ENCODE measurements around the gene PTK7. TPM values are rescaled to one million over a fixed set of nuclear protein-coding genes. Genes with fewer than 3 reads are reported as not detected.

Gene PTK7
- 71.3 and 213 TPM in 2 replicates for total RNA-seq

GRCh38 chr6:43075670-43076463, at the start of gene PTK7:
Gene PTK7, plus strand, starts transcription at chr6:43076314. Its CDS starts 175 bp downstream, at chr6:43076489.

GRCh38 chr6:43053545-43054205, 22.4 kb upstream of the PTK7 start, which contains the start of gene CUL7:
Gene CUL7, minus strand, starts transcription at chr6:43053851. Its CDS starts 1,063 bp downstream, at chr6:43052788.

GRCh38 chr6:43059168-43060033, 16.7 kb upstream of the PTK7 start, which contains the start of the genes KLC4 and MRPL2:
Gene KLC4, plus strand, starts transcription at chr6:43059631. Its CDS starts 1,705 bp downstream, at chr6:43061336.
Gene MRPL2, minus strand, starts transcription at chr6:43059434. Its CDS starts 53 bp downstream, at chr6:43059381.

GRCh38 chr6:43170931-43171706, 95.0 kb downstream of the PTK7 start, which contains the start of gene SRF:
Gene SRF, plus strand, starts transcription at chr6:43171269. Its CDS starts 388 bp downstream, at chr6:43171657.

DNA sequence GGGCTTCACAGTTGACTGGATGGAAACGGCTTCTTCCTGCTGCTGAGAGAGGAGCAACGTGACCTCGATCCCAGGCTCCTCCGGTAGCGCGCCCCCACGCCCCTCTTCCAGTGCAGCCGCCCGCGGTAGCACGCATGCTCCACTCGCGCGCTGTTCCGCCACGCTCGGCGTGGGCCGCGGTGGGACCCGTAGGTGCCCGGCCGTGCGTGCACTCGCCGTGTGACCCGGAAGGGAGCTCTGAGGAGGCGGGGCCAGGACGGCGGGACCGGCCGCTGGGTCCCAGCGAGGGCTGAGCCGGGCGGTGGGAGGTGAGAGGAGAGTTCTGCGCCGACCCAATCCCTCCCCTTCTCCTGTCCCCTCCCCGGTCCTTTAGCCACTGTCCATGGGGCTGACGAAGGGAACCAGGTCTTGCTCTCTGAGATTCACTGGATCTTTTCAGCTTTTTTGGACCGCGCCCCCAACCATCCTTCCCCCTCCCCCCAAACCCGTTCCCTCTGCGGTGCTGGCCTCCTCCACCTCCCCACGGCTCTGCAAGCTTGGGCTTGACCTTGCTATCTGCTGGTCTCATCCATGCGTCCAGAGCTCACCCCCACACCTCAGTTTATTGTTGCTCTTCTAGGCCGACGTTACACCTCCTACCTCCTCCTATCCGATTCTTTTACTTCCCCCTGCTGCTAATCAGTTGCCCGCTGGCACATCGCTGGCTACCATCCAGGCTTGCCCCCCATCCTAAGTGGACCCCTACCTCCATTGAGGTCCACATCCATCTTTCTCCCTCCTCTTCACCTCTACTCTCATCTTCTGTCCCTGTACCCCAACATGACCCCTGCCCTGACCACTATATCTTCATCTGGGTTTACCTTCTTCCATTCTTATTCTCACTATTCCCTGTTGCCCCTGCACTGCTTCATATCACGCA, 106.1 kb downstream of the PTK7 start, which contains the start of gene CUL9:
CUL9 (plus strand) TSS at position 255 of the 919 bp plus-strand sequence. CDS start 2,115 bp downstream, outside the sequence.

Other genes starting within 250 kb of the PTK7 start
- 122 and 143 TPM in 2 replicates for gene RPL7L1, start 196.7 kb upstream of the PTK7 start, total RNA-seq
- not detected in 2 replicates for gene PTCRA, start 160.3 kb upstream of the PTK7 start, total RNA-seq
- 24.6 and 44.2 TPM in 2 replicates for gene CNPY3, start 146.8 kb upstream of the PTK7 start, total RNA-seq
- gene GNMT, start 115.6 kb upstream of the PTK7 start, total RNA-seq = 0.15 and 0.17 TPM in 2 replicates
- gene PEX6, start 97.1 kb upstream of the PTK7 start, total RNA-seq = 48.4 and 92.5 TPM in 2 replicates
- gene PPP2R5D, start 91.7 kb upstream of the PTK7 start, total RNA-seq = 43.1 and 52.3 TPM in 2 replicates
- 43.7 and 86.0 TPM in 2 replicates for gene MEA1, start 62.4 kb upstream of the PTK7 start, total RNA-seq
- gene KLHDC3, start 62.1 kb upstream of the PTK7 start, total RNA-seq = 64.0 and 64.1 TPM in 2 replicates
- 70.5 and 107 TPM in 2 replicates for gene RRP36, start 54.7 kb upstream of the PTK7 start, total RNA-seq
- gene CUL7, start 22.5 kb upstream of the PTK7 start, total RNA-seq = 56.6 and 77.9 TPM in 2 replicates
- 11.6 and 12.2 TPM in 2 replicates for gene MRPL2, start 16.9 kb upstream of the PTK7 start, total RNA-seq
- 12.7 and 21.8 TPM in 2 replicates for gene KLC4, start 16.7 kb upstream of the PTK7 start, total RNA-seq
- gene SRF, start 95.0 kb downstream of the PTK7 start, total RNA-seq = 12.8 and 19.8 TPM in 2 replicates
- 34.5 and 44.2 TPM in 2 replicates for gene CUL9, start 105.9 kb downstream of the PTK7 start, total RNA-seq
- 50.0 and 78.0 TPM in 2 replicates for gene DNPH1, start 153.2 kb downstream of the PTK7 start, total RNA-seq
- gene TTBK1, start 167.2 kb downstream of the PTK7 start, total RNA-seq = under 0.01 TPM in 1 of 2 replicates, not detected in the other
- gene SLC22A7, start 221.9 kb downstream of the PTK7 start, total RNA-seq = not detected in 2 replicates
- gene CRIP3, start 232.5 kb downstream of the PTK7 start, total RNA-seq = 0.44 TPM in 1 of 2 replicates, not detected in the other

All from smooth muscle cell of trachea (primary cell).